Activated CD4-positive, alpha-beta T cell treated with anti-CD3 and anti-CD28 coated beads, Interleukin-2, amount 10 ng/mL, durations not matched to agents 24 days and 14 days (primary cell): ENCODE measurements around the gene UBL3. TPM values are rescaled to one million over a fixed set of nuclear protein-coding genes. Genes with fewer than 3 reads are reported as not detected.

ENCODE experiments used
- DNase-seq: peaks from one replicate; pipeline ENCODE4 v3.0.0; 2022
- H3K27ac Mint-ChIP-seq: one replicate; pipeline ENCODE4 v1.8.0; 2022; ENCODE audit warnings: mild to moderate bottlenecking, mixed read lengths
- H3K27me3 Mint-ChIP-seq: one replicate; pipeline ENCODE4 v1.8.0; 2022; ENCODE audit warnings: mixed read lengths
- H3K36me3 Mint-ChIP-seq: one replicate; pipeline ENCODE4 v1.8.0; 2022; ENCODE audit warnings: low read depth, mild to moderate bottlenecking, mixed read lengths
- H3K4me1 Mint-ChIP-seq: one replicate; pipeline ENCODE4 v1.8.0; 2021; ENCODE audit warnings: mixed read lengths
- H3K4me3 Mint-ChIP-seq: one replicate; pipeline ENCODE4 v1.8.0; 2022; ENCODE audit warnings: mild to moderate bottlenecking, moderate library complexity, mixed read lengths
- H3K9me3 Mint-ChIP-seq: one replicate; pipeline ENCODE4 v1.8.0; 2021; ENCODE audit warnings: mixed read lengths
- intact Hi-C: fragments of 100-400 bp; cut with micrococcal nuclease; formaldehyde crosslinking; loops from one replicate; pipeline ENCODE4 v1.15.1; 2023
- total RNA-seq: library from RNA; stranded (reverse); gene quantifications from 2 replicates; pipeline ENCODE4 v1.2.3, GENCODE V29; 2022

UBL3 gene
- total RNA-seq, 1 donor from 2014 or later, result 10.1 TPM

DNA sequence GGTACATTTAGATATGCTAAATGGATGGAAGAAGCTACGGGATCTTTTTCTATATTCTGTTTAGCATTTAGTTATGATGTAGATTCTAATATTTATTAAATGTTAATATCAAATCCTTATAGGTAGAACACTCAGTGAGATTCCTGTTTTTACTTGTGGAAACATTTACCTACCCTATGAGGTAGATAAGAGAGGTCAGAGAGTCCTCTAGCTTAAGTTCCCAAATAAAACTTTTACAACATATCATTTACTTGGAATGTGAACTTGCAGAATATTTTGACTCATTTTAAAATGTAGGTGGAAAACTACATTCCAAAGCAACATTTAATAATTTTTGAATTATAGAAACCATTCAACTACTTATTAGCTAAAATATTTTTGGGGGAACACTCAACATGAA, 63.7 kb downstream of the UBL3 start:
- Mint-ChIP-seq H3K27me3 (no peaks in the 10 kb centered on the region), H3K4me3 (no peak overlapping the region), H3K9me3 (no peaks in the 10 kb centered on the region), H3K4me1 (peaks cover 9% of the 10 kb centered on the region), H3K27ac (no peak overlapping the region), H3K36me3 (no peaks in the 10 kb centered on the region)
- DNase-seq, result no peak
- intact Hi-C loops, result no loop called here

GRCh38 chr13:29785978-29786377, 64.4 kb downstream of the UBL3 start:
- Mint-ChIP-seq H3K9me3 (no peaks in the 10 kb centered on the region), H3K27me3 (no peaks in the 10 kb centered on the region), H3K36me3 (no peaks in the 10 kb centered on the region), H3K4me1 (peaks cover 3% of the 10 kb centered on the region), H3K27ac (no peak overlapping the region), H3K4me3 (no peak overlapping the region)
- no peak for DNase-seq
- intact Hi-C loops, result no loop called here

DNA sequence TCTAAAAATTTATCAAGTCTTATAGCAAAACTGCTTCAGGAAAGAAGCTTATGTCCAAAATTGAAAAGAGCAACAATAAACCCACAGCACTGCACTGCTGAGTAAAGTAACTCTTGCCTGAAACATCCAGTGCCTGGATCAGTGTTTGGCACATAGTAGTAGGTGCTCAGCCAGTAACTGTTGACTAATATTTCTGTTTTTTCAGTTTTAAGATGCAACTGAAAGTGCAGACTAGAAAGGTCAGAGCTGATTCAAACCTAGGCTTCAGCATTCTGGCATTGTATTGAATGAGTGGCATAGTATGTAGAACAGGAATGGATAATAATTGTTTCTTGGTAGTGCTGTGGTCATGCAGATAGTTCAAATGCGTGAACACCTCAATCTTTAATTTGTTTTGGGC, 67.6 kb downstream of the UBL3 start:
- Mint-ChIP-seq H3K36me3 (no peaks in the 10 kb centered on the region), H3K27me3 (no peaks in the 10 kb centered on the region), H3K4me1 (peaks cover 3% of the 10 kb centered on the region), H3K27ac (peak overlapping the region; percentile 8), H3K4me3 (no peak overlapping the region), H3K9me3 (no peaks in the 10 kb centered on the region)
- intact Hi-C loops, result no loop called here
- DNase-seq, result no peak

DNA sequence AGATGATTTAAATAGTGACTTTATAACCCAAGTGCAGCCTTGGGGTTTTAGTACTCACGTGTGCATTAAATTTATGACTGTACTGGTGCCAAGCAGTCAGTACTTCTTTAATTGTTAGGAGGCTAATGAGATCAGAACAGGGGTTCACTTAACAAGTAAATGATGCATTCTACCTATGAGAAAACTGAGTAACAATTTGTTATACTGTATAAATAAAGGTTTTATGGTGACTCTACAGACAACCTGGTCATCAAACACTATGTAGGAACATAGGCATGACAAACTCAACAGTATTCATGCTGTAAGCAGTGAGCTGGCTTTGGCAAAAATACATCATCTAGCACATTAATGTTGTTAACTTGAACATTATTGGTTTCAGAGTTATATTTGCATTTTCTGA, 75.6 kb downstream of the UBL3 start:
- H3K36me3 Mint-ChIP-seq, result peaks cover 2% of the 10 kb centered on the region
- H3K9me3 Mint-ChIP-seq, result no peaks in the 10 kb centered on the region
- H3K4me1 Mint-ChIP-seq, result peaks cover 2% of the 10 kb centered on the region
- no peak overlapping the region for H3K27ac Mint-ChIP-seq
- intact Hi-C loops, result loop anchor here (5.0 kb wide), 1 partner anchor 72 kb away; no protein-coding TSS in a partner anchor
- DNase-seq, result no peak
- no peaks in the 10 kb centered on the region for H3K27me3 Mint-ChIP-seq
- H3K4me3 Mint-ChIP-seq, result no peak overlapping the region

GRCh38 chr13:29771247-29771646, 79.2 kb downstream of the UBL3 start:
- DNase-seq, result no peak
- H3K9me3 Mint-ChIP-seq, result no peaks in the 10 kb centered on the region
- no peak overlapping the region for H3K4me3 Mint-ChIP-seq

GRCh38 chr13:29767006-29767405, 83.4 kb downstream of the UBL3 start:
- Mint-ChIP-seq H3K9me3 (no peaks in the 10 kb centered on the region), H3K27me3 (no peaks in the 10 kb centered on the region), H3K36me3 (peaks cover 6% of the 10 kb centered on the region), H3K27ac (no peak overlapping the region), H3K4me1 (peaks cover 10% of the 10 kb centered on the region), H3K4me3 (no peak overlapping the region)
- intact Hi-C loops, result no loop called here
- DNase-seq, result peak; percentile 27

More at GRCh38 chr13:29771247-29771646, 79.2 kb downstream of the UBL3 start:
- H3K27ac Mint-ChIP-seq, result no peak overlapping the region
- H3K4me1 Mint-ChIP-seq, result peaks cover 2% of the 10 kb centered on the region
- intact Hi-C loops, result loop anchor here (1.0 to 5.0 kb wide), 2 partner anchors 76 to 342 kb away; no protein-coding TSS in a partner anchor
- H3K27me3 Mint-ChIP-seq, result no peaks in the 10 kb centered on the region
- H3K36me3 Mint-ChIP-seq, result peaks cover 7% of the 10 kb centered on the region

DNA sequence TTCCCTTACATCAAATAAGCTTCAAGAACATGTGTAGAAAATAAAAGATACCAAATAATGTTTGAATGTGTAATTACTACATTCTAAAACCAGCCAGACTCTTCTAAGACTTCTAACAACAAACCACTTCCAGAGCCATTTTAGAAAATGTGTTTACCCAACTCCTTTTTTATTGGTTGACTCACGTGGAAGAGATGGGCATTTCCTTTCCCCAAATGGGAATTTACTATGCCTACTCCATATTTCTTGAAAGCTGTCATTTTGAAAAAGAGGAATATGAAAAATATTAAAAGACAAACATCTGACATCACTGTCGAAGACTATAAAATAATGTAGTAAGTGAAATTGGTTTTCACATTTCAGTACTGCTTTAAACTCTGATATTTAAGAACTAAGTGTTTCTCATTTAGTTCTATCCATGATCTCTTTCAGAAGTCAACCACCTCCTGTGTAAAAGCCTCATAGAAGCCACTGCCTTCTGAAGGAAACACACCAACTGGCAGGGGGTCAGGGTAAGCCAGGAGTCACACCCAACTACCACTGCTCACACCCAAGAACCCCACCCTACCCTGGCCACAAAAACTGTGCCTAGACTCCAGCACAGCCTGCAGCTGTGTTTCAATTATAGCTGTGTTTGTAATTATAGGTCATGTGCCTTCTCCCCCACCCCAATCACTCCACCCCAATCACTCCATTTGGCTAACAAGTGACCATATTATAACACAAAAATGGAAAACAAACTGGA, 86.8 kb downstream of the UBL3 start:
- H3K27ac Mint-ChIP-seq, result no peak overlapping the region
- no peaks in the 10 kb centered on the region for H3K9me3 Mint-ChIP-seq
- peak; percentile 62 for DNase-seq
- H3K4me1 Mint-ChIP-seq, result peaks cover 16% of the 10 kb centered on the region
- no peak overlapping the region for H3K4me3 Mint-ChIP-seq
- no peaks in the 10 kb centered on the region for H3K27me3 Mint-ChIP-seq
- intact Hi-C loops, result no loop called here
- H3K36me3 Mint-ChIP-seq, result peaks cover 6% of the 10 kb centered on the region

DNA sequence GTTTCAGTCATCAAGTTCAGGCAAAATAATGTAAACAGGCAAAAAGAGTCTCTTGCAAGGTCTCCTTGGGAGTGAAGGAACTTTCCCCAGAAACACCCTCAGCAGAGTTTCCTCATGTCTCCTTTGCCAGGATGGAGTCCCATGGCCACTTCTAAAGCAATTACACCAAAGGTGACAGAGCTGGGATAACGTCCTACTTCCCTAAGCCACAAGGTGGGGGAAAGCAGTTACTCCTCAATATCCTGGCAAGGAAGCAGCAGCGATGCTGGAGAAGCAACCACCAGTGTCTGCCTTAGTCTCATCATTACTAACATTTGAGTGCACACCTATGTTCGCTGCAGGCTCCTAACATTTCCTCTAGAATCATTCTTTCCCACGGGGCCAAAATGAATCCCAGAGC, 88.6 kb downstream of the UBL3 start:
- Mint-ChIP-seq H3K4me3 (no peak overlapping the region), H3K9me3 (no peaks in the 10 kb centered on the region), H3K4me1 (peaks cover 18% of the 10 kb centered on the region), H3K27me3 (no peaks in the 10 kb centered on the region), H3K36me3 (peaks cover 3% of the 10 kb centered on the region), H3K27ac (no peak overlapping the region)
- peak; percentile 36 for DNase-seq
- intact Hi-C loops, result no loop called here

- Mint-ChIP-seq H3K36me3 (peaks cover 1% of the 10 kb centered on the region), H3K4me3 (no peak overlapping the region), H3K4me1 (peaks cover 18% of the 10 kb centered on the region), H3K9me3 (no peaks in the 10 kb centered on the region), H3K27me3 (no peaks in the 10 kb centered on the region), H3K27ac (no peak overlapping the region)
- DNase-seq, result no peak
- intact Hi-C loops, result no loop called here
Observed at GRCh38 chr13:29761160-29761559, 89.3 kb downstream of the UBL3 start.

- H3K27me3 Mint-ChIP-seq, result no peaks in the 10 kb centered on the region
- no peak overlapping the region for H3K27ac Mint-ChIP-seq
- H3K36me3 Mint-ChIP-seq, result peaks cover 1% of the 10 kb centered on the region
- peaks cover 18% of the 10 kb centered on the region for H3K4me1 Mint-ChIP-seq
- no peak overlapping the region for H3K4me3 Mint-ChIP-seq
- no peaks in the 10 kb centered on the region for H3K9me3 Mint-ChIP-seq
- DNase-seq, result no peak
- intact Hi-C loops, result no loop called here
Observed at GRCh38 chr13:29760544-29760943, 89.9 kb downstream of the UBL3 start.

GRCh38 chr13:29758531-29759114, 91.8 kb downstream of the UBL3 start:
- peak overlapping the region; percentile 19 for H3K4me3 Mint-ChIP-seq
- H3K4me1 Mint-ChIP-seq, result peaks cover 16% of the 10 kb centered on the region
- intact Hi-C loops, result loop anchor here (5.0 to 10.0 kb wide), 3 partner anchors 89 to 1286 kb away; no protein-coding TSS in a partner anchor
- no peaks in the 10 kb centered on the region for H3K27me3 Mint-ChIP-seq
- peak; percentile 79 for DNase-seq
- H3K36me3 Mint-ChIP-seq, result peaks cover 1% of the 10 kb centered on the region
- H3K9me3 Mint-ChIP-seq, result no peaks in the 10 kb centered on the region
- peak overlapping the region; percentile 70 for H3K27ac Mint-ChIP-seq

DNA sequence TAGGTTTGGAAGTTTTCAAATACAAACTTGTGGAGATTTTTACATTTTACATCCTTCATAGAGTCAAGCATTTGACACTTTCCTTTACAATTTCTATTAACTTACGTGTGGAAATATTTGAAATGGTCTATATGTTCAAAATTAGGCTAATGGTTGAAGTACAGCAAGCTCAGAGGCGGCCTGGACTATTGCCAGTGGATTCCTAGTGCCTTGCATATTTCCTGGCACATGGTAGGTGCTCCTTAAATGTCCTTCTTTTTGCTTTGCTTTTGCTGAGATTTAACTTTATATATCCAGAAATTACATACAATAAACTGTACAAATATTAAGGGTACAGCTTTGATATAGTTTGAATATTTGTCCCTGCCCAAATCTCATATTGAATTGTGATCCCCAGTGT, 93.9 kb downstream of the UBL3 start:
- intact Hi-C loops, result loop anchor here (5.0 to 10.0 kb wide), 3 partner anchors 91 to 1288 kb away; no protein-coding TSS in a partner anchor
- Mint-ChIP-seq H3K4me1 (peaks cover 13% of the 10 kb centered on the region), H3K27ac (no peak overlapping the region), H3K9me3 (no peaks in the 10 kb centered on the region), H3K36me3 (no peaks in the 10 kb centered on the region), H3K4me3 (no peak overlapping the region), H3K27me3 (peaks cover 1% of the 10 kb centered on the region)
- no peak for DNase-seq

- Mint-ChIP-seq H3K4me1 (peaks cover 12% of the 10 kb centered on the region), H3K27ac (no peak overlapping the region), H3K9me3 (no peaks in the 10 kb centered on the region), H3K4me3 (no peak overlapping the region), H3K36me3 (no peaks in the 10 kb centered on the region), H3K27me3 (peaks cover 1% of the 10 kb centered on the region)
- peak; percentile 55 for DNase-seq
- intact Hi-C loops, result loop anchor here (10.0 kb wide), 1 partner anchor 1290 kb away; no protein-coding TSS in a partner anchor
Observed at GRCh38 chr13:29754473-29754806, 96.0 kb downstream of the UBL3 start.

DNA sequence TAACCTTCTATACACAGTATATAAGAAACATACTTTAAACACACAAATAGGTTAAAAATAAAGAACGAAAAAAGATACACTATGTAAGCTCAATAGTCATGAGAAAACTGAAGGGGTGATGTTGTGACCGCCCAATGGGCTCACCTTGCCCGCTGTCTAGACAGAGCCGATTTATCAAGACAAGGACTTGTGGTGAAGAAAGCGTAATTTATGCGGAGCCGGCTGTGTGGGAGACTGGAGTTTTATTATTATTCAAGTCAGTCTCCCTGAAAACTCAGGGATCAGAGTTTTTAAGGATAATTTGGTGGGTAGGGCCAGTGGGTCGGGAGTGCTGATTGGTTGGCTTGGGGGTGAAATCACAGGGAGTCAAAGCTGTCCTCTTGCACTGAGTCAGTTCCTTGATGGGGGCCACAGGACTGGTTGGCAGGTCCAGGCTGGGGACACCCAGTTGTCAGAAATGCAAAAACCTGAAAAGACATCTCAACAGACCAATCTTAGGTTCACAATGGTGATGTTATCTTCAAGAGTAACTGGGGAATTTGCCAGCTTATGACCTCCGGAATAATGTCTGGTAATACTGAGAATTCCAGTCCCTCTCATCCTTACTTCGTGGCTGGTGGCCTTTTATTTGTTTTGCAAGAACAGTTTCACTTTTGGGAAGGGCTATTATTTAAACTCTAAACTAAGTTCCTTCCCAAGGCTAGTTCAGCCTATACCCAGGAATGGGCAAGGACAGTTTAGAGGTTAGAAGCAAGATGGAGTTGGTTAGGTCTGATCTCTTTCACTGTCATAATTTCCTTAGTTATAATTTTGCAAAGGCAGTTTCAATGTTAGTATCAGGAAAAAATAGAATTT, 96.6 kb downstream of the UBL3 start:
- no peak overlapping the region for H3K27ac Mint-ChIP-seq
- intact Hi-C loops, result loop anchor here (10.0 kb wide), 1 partner anchor 1291 kb away; no protein-coding TSS in a partner anchor

More for the DNA sequence above, 96.6 kb downstream of the UBL3 start:
- no peaks in the 10 kb centered on the region for H3K9me3 Mint-ChIP-seq
- peaks cover 9% of the 10 kb centered on the region for H3K4me1 Mint-ChIP-seq
- DNase-seq, result no peak
- no peaks in the 10 kb centered on the region for H3K36me3 Mint-ChIP-seq
- H3K4me3 Mint-ChIP-seq, result no peak overlapping the region
- peaks cover 1% of the 10 kb centered on the region for H3K27me3 Mint-ChIP-seq
